Breast epithelium (tissue), 4 donors: ENCODE measurements around the gene GPSM1. TPM values are rescaled to one million over a fixed set of nuclear protein-coding genes. Genes with fewer than 3 reads are reported as not detected.

Experiments used
- DNase-seq, 2 donors: peaks; one replicate each; pipeline ENCODE4 v3.0.0-alpha.2; 2019; ENCODE audit warnings: low spot score in 2 of 2
- H3K27ac ChIP-seq, 2 donors: fragments of 200-600 bp; sonication (generic) in 1 of 2; one replicate each; pipeline ENCODE4 v1.5.1; 2016 to 2019; ENCODE audit warnings: mild to moderate bottlenecking in 1 of 2
- H3K27me3 ChIP-seq, 2 donors: fragments of 200-600 bp; sonication (generic) in 1 of 2; one replicate each; pipeline versions ENCODE4 v1.5.1 to v1.6.0; 2017 to 2019; ENCODE audit warnings: control low read depth in 1 of 2, mild to moderate bottlenecking in 1 of 2
- H3K36me3 ChIP-seq: fragments of 200-600 bp; one replicate; pipeline ENCODE4 v1.5.1; 2019
- H3K4me1 ChIP-seq, 2 donors: fragments of 200-600 bp; sonication (generic); one replicate each; pipeline ENCODE4 v1.5.1; 2016 to 2019; ENCODE audit warnings: control low read depth in 1 of 2
- H3K4me3 ChIP-seq, 3 donors: fragments of 200-600 bp; sonication (generic); 1 replicate in 2 of 3; 2 replicates in 1 of 3; pipeline ENCODE4 v1.5.1; 2016 to 2019; ENCODE audit warnings: mild to moderate bottlenecking in 3 of 3, moderate library complexity in 2 of 3
- H3K9me3 ChIP-seq, 2 donors: fragments of 200-600 bp; sonication (generic) in 1 of 2; one replicate each; pipeline ENCODE4 v1.5.1; 2016 to 2019; ENCODE audit warnings: control low read depth in 1 of 2
- POLR2A ChIP-seq: fragments of 450-650 bp; IDR thresholded peaks from one replicate; pipeline ENCODE4 v1.6.1; 2016; ENCODE audit warnings: antibody characterized with exemption, mild to moderate bottlenecking, moderate library complexity
- POLR2AphosphoS5 ChIP-seq, 3 donors: sonication (generic); formaldehyde crosslinking; IDR thresholded peaks; one replicate each; pipeline ENCODE4 v1.6.1; 2017; ENCODE audit warnings: antibody characterized with exemption in 3 of 3
- intact Hi-C: fragments of 100-400 bp; cut with DNase I; formaldehyde crosslinking; loops from one replicate; pipeline ENCODE4 v1.15.1; 2023; ENCODE audit warnings: low total_unique reads
- total RNA-seq, 3 donors: library from RNA; depleted of rRNA; stranded (reverse); fragments of >200 nt; gene quantifications; one replicate each; pipeline ENCODE4 v1.1.0, GENCODE V29; 2016
- TF ChIP-seq, protein P1 (sequence below), 3 donors: fragments of 450-650 bp; IDR thresholded peaks; one replicate each; pipeline ENCODE4 v1.5.1; 2016 to 2017; ENCODE audit warnings: antibody characterized with exemption in 3 of 3, mild to moderate bottlenecking in 3 of 3, moderate library complexity in 3 of 3

Gene GPSM1
- total RNA-seq, 3 donors from 2014 or later, result 5.6 to 19.0 (median 8.6) TPM

DNA sequence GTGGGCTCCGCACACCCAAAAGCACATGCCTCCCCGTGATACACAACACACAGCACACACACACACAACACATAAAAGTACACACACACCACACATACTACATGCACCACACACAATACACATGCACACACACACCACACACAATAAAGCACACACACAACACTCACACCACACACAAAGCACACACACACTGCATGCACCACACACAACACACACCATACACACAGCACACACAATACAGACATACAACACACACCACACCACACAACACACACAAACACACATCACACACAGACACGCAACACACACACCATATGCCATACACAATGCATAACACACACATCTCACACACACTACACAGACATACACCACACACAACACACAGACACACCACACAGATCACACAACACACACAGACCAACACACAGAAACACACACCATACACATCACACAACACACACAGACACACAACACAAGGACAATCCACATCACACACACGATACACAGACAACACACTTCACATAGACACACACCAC is 20.1 kb upstream of the GPSM1 start:
- Histone ChIP-seq H3K4me1 (no peaks in the 10 kb centered on the region), H3K9me3 (no peaks in the 10 kb centered on the region), H3K36me3 (no peaks in the 10 kb centered on the region), H3K27ac (no peak overlapping the region), H3K27me3 (peaks cover 10 to 36% of the 10 kb centered on the region in 2 donors), H3K4me3 (no peak overlapping the region)
- no peak for DNase-seq
- no peak for TF ChIP-seq POLR2AphosphoS5 (IDR thresholded peaks at IDR 0.05)
- no peak for TF ChIP-seq POLR2A
- TF ChIP-seq, protein P1, sequence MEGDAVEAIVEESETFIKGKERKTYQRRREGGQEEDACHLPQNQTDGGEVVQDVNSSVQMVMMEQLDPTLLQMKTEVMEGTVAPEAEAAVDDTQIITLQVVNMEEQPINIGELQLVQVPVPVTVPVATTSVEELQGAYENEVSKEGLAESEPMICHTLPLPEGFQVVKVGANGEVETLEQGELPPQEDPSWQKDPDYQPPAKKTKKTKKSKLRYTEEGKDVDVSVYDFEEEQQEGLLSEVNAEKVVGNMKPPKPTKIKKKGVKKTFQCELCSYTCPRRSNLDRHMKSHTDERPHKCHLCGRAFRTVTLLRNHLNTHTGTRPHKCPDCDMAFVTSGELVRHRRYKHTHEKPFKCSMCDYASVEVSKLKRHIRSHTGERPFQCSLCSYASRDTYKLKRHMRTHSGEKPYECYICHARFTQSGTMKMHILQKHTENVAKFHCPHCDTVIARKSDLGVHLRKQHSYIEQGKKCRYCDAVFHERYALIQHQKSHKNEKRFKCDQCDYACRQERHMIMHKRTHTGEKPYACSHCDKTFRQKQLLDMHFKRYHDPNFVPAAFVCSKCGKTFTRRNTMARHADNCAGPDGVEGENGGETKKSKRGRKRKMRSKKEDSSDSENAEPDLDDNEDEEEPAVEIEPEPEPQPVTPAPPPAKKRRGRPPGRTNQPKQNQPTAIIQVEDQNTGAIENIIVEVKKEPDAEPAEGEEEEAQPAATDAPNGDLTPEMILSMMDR (IDR thresholded peaks at IDR 0.05), result no peak
- intact Hi-C loops, result no loop called here

DNA sequence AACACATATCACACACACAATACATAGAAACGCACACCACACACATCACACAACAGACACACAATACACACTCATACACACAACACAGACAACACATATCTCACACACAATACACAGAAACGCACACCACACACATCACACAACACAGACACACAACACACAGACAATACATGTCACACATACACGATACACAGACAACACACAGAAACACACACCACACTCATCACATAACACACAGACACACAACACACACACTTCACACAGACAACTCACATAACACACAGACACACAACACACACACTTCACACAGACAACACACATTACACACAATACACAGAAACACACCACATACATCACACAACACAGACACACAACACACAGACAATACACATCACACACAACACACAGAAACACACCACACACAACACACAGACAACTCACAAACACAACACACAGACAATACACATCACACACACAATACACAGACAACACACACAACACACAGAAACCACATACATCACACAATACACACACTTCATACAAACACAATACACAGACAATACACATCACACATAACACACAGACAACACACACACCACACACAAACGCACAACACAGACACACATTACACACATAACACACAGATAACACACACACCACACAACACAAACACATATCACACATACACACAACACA is 19.2 kb upstream of the GPSM1 start:
- TF ChIP-seq, protein P1 (IDR thresholded peaks at IDR 0.05), result no peak
- TF ChIP-seq POLR2A (no peak), POLR2AphosphoS5 (IDR thresholded peaks at IDR 0.05) (no peak)
- intact Hi-C loops, result no loop called here
- peaks cover 10 to 31% of the 10 kb centered on the region in 2 donors for H3K27me3 ChIP-seq

DNA sequence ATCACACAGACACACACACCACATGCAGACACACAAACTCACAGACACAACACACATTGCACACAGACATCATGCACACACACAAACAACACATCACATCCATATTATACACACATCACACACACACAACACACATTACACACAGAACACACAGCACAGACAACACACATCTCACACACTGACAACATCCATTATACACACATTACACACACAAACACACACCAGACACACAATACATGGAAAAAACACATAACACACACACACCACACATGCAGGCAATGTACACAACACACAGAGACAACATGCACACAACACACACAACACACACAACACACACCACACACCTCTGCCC is 18.7 kb upstream of the GPSM1 start:
- no peaks in the 10 kb centered on the region for H3K9me3 ChIP-seq
- intact Hi-C loops, result no loop called here
- H3K4me3 ChIP-seq, result no peak overlapping the region
- no peak for DNase-seq
- H3K27me3 ChIP-seq, result peaks cover 8 to 26% of the 10 kb centered on the region in 2 donors
- no peak for TF ChIP-seq POLR2AphosphoS5 (IDR thresholded peaks at IDR 0.05)
- TF ChIP-seq POLR2A, result no peak
- TF ChIP-seq, protein P1 (IDR thresholded peaks at IDR 0.05), result no peak
- H3K4me1 ChIP-seq, result no peaks in the 10 kb centered on the region
- no peaks in the 10 kb centered on the region for H3K36me3 ChIP-seq
- H3K27ac ChIP-seq, result no peak overlapping the region

More for the DNA sequence above, 19.2 kb upstream of the GPSM1 start:
- Histone ChIP-seq H3K4me1 (no peaks in the 10 kb centered on the region), H3K27ac (no peak overlapping the region), H3K36me3 (no peaks in the 10 kb centered on the region), H3K9me3 (no peaks in the 10 kb centered on the region), H3K4me3 (no peak overlapping the region)
- no peak for DNase-seq

DNA sequence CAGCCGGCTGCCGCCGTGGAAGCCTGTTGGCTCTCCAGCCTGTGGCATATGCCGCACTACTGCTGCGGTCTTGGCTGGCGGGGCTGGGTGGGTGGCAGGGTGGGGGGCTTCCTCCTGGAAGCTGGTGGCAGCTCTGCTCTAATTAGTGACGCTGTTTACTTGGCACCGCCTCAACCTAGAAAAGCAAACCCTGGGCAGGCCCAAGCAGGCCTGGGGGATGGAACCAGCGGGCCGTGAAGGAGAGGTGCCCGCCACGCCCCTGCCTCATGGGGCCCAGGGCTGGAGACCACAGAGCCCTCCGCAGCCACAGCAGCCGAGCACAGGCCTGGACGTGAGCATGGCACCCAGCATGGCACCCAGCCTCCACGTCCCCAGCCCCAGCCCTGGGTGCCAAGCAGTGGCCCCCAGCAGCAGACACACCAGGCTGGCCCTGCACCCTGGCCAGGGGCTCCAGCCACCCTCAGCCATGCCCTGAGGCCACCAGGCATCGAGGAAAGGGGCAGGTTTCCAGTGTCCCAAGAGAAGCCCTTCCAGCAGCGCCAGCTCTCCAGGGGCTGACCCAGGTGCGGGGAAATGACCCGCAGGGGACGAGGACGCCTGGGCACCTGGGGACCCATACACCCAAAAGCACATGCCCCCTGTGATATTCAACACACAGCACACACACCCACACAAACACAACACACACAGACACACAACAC is 18.1 kb upstream of the GPSM1 start:
- no peak overlapping the region for H3K27ac ChIP-seq
- no peak for DNase-seq

More for the DNA sequence above, 18.1 kb upstream of the GPSM1 start:
- H3K4me1 ChIP-seq, result no peaks in the 10 kb centered on the region
- no peaks in the 10 kb centered on the region for H3K9me3 ChIP-seq
- TF ChIP-seq POLR2A (no peak), POLR2AphosphoS5 (IDR thresholded peaks at IDR 0.05) (no peak)
- TF ChIP-seq, protein P1 (IDR thresholded peaks at IDR 0.05), result no peak
- no peaks in the 10 kb centered on the region for H3K36me3 ChIP-seq
- H3K4me3 ChIP-seq, result no peak overlapping the region
- peaks cover 7 to 20% of the 10 kb centered on the region in 2 donors for H3K27me3 ChIP-seq
- intact Hi-C loops, result no loop called here
